Glutamatergic neuron (in vitro differentiated cells): ENCODE measurements around the gene C13orf46. TPM values are rescaled to one million over a fixed set of nuclear protein-coding genes. Genes with fewer than 3 reads are reported as not detected.

Experiments used
- DNase-seq: peaks from one replicate; pipeline ENCODE4 v3.0.0; 2022
- H3K27ac Mint-ChIP-seq: one replicate; pipeline ENCODE4 v1.8.0; 2020; ENCODE audit warnings: mild to moderate bottlenecking, mixed read lengths, inconsistent platforms; ENCODE audit not compliant: unreplicated experiment
- H3K27me3 Mint-ChIP-seq: one replicate; pipeline ENCODE4 v1.8.0; 2020; ENCODE audit warnings: mild to moderate bottlenecking, moderate library complexity, mixed read lengths, inconsistent platforms; ENCODE audit not compliant: unreplicated experiment
- H3K36me3 Mint-ChIP-seq: one replicate; pipeline ENCODE4 v1.8.0; 2020; ENCODE audit warnings: mild to moderate bottlenecking, mixed read lengths, inconsistent platforms; ENCODE audit not compliant: unreplicated experiment
- H3K4me1 Mint-ChIP-seq: one replicate; pipeline ENCODE4 v1.8.0; 2020; ENCODE audit warnings: mild to moderate bottlenecking, low read depth, mixed read lengths, inconsistent platforms; ENCODE audit not compliant: unreplicated experiment
- H3K4me3 Mint-ChIP-seq: one replicate; pipeline ENCODE4 v1.8.0; 2020; ENCODE audit warnings: mild to moderate bottlenecking, mixed read lengths, inconsistent platforms; ENCODE audit not compliant: unreplicated experiment
- H3K9me3 Mint-ChIP-seq: one replicate; pipeline ENCODE4 v1.8.0; 2020; ENCODE audit warnings: mild to moderate bottlenecking, moderate library complexity, mixed read lengths, inconsistent platforms; ENCODE audit not compliant: unreplicated experiment
- total RNA-seq: library from RNA; stranded (reverse); fragmentation: NEBNext Ultra II Directional; extraction: Animal tissue kit (Norgen Biotek cat#: 25700); gene quantifications from one replicate; pipeline ENCODE4 v1.2.1, GENCODE V29; 2021; ENCODE audit not compliant: unreplicated experiment
- TF ChIP-seq, protein P1 (sequence below): fragments of 200-600 bp; sonication (generic); IDR thresholded peaks from one replicate; pipeline ENCODE4 v1.5.0; 2021; ENCODE audit not compliant: partially characterized antibody, unreplicated experiment

The C13orf46 gene
- total RNA-seq, 1 donor from 2014 or later, result 0.71 TPM

DNA sequence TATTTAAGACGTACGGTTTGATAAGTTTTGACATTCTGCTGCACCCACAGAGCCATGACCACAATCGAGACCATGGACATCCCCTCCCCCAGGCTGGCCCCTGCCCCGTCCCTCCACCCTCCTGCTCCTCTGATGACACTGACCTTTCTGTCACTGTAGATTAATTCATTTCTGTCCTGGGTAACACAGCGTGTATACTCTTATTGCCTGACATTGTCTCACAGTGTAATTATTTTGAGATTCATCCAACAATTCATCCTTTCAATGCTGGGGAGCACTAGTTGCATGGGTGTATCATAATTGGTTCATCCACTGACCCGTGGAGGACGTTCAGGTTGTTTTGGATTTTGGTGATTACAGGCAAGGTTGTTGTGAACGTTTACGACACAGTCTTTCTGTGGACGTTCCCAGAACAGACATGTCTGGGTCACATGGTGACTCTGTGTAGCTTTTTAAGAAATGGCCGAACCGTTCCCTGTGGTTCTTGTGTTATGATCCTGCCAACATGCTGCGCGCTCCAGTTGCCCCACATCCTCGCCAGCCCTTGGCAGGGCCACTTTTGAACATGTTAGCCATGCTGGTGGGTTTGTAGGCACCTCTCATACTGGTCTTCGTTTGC, 41.9 kb downstream of the C13orf46 start:
- Mint-ChIP-seq H3K4me1 (no peaks in the 10 kb centered on the region), H3K27me3 (peaks cover 3% of the 10 kb centered on the region), H3K27ac (no peak overlapping the region), H3K36me3 (peaks cover 10% of the 10 kb centered on the region), H3K9me3 (peaks cover 19% of the 10 kb centered on the region), H3K4me3 (no peak overlapping the region)
- TF ChIP-seq, protein P1, sequence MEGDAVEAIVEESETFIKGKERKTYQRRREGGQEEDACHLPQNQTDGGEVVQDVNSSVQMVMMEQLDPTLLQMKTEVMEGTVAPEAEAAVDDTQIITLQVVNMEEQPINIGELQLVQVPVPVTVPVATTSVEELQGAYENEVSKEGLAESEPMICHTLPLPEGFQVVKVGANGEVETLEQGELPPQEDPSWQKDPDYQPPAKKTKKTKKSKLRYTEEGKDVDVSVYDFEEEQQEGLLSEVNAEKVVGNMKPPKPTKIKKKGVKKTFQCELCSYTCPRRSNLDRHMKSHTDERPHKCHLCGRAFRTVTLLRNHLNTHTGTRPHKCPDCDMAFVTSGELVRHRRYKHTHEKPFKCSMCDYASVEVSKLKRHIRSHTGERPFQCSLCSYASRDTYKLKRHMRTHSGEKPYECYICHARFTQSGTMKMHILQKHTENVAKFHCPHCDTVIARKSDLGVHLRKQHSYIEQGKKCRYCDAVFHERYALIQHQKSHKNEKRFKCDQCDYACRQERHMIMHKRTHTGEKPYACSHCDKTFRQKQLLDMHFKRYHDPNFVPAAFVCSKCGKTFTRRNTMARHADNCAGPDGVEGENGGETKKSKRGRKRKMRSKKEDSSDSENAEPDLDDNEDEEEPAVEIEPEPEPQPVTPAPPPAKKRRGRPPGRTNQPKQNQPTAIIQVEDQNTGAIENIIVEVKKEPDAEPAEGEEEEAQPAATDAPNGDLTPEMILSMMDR, result no peak
- no peak for DNase-seq

DNA sequence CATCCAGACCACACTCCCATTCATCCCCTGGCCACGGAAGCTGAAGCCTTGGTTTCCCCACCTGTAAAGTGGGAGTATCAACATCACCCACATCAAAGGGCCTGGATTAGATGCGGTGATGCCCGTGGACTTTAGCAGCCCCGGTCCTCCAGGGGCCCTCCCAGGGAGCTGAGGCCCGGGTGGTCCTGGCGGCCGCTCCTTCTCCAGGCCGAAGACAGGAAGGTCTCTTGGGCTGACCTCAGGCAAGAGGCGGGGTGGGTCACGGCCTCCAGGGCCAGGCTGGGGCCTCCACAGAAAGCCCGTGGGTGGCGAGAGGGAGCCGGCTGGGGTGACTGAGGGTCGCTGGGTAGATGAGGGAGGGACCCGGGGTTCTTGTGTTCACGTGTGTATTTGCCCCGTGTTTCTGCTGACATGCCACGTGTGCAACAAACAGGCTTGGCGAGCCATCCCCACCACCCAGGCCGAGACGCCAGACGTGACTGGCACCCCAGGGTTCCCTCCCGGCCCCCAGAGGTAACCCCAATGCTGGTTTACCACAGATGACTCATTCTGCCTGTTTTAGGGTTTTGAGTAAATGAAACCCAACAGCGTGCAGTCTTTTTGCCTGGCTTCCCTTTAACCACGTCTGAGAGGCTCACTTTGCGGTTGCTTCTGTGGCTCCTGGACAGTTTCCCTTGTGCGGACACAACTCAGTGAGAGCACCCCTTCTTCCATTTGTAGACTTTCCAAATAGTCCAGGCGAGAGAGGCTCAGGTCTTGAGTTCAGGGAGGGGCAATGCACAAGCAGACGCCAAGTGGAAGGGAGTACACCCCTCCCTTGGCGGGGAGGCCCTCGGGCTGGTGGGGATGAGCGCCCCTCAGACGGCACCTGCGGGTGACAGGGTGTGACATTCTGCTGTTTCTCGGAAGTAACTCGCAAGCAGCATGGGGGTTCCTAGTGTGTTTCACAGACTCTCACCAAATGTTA, 42.9 kb downstream of the C13orf46 start:
- no peaks in the 10 kb centered on the region for H3K4me1 Mint-ChIP-seq
- TF ChIP-seq, protein P1, result no peak
- DNase-seq, result no peak
- no peak overlapping the region for H3K27ac Mint-ChIP-seq
- H3K27me3 Mint-ChIP-seq, result peaks cover 3% of the 10 kb centered on the region
- H3K4me3 Mint-ChIP-seq, result no peak overlapping the region
- peaks cover 14% of the 10 kb centered on the region for H3K9me3 Mint-ChIP-seq
- peaks cover 15% of the 10 kb centered on the region for H3K36me3 Mint-ChIP-seq

DNA sequence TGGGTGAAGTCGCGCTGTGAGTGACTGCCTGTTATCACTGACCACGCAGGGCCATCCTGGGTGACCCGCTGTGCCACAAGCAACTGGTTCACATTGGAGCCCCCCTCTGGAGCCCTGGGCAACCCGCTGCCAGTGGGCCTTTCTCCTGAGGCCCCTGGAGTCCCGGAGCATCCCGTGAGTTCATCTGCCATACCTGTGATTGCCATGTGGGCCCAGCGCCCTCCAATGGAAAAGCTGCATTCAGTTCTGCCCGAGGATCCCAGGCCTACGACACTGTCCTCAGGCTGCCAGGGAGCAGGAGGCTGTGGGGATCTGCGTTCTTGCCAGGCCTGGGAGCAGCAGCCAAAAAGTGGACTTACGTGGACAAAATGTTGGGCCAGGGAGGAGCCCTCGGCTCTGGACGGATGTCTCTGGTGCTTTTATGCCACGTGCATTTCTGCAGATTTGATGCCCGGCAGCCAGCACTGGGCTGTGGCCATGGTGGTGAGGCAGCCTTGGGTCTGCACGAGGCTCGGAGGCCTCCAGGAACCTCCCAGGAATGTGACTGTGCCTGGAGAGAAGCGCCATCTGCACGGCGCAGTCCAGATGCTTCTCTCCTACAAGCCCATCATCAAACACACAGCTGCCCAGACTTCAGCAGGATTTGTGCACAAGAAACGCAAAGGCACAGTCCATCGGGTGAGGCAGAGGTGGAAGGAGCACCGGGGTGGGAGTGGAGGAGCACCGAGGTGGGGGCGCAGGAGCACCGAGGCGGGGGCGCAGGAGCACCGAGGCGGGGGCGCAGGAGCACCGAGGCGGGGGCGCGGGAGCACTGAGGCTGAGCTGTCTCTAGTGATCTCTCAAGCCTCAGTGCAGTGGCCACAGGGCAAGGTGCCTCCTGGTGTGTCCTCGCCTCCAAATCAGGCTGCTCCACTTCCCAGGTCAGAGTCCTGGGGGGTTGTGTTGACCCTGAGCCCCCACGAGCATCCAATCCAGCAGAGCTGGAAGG, 44.0 kb downstream of the C13orf46 start:
- peaks cover 1% of the 10 kb centered on the region for H3K27me3 Mint-ChIP-seq
- H3K36me3 Mint-ChIP-seq, result peaks cover 15% of the 10 kb centered on the region
- no peaks in the 10 kb centered on the region for H3K4me1 Mint-ChIP-seq
- DNase-seq, result no peak
- no peak overlapping the region for H3K27ac Mint-ChIP-seq
- H3K4me3 Mint-ChIP-seq, result no peak overlapping the region
- peaks cover 14% of the 10 kb centered on the region for H3K9me3 Mint-ChIP-seq
- TF ChIP-seq, protein P1, result no peak

DNA sequence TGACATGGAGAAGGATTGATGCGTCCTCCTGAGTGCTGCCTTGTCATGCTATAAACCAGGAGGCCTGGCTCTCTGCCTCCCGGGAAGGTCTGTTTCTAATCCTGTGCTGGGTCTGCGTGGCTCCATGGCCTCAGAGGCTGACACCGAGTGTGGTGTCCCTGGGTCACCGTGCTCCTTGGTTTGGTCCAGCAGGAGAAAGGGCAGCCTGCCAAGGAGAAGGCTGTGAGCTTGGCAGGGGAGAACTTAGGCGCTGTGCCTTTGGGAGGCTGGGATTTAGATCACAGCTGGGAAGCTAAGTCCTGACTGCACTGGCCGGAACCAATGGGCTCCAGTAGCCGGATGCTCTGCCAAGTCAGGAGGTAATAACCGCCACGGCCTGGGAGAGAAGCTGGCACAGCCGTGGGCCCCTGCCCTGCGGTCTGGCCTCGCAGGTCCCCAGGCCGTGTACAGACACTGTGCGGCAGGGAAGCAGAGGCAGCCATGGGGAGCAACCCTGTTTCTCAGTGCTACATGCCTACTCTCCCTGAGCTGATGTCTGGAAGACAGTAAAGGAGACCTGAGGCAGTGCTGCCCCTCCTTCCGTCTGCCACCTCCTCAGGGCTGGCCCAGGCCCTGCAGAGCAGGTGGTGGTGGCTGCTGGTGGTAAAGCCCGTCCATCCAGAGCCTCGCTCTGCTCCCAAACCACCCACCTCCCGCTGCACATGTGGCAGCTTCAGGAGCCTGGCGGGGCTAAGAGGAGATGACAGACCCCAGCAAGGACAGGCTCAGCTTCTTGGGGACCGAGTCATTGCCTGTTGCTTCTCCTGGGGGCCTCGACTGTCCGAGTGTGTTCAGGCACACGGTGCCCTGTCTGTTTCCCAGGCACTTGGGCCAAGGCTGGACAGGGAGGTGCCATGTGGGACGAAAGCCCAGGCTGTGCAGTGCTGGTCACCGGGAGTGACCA, 44.9 kb downstream of the C13orf46 start:
- Mint-ChIP-seq H3K27me3 (peaks cover 1% of the 10 kb centered on the region), H3K36me3 (peaks cover 15% of the 10 kb centered on the region), H3K4me3 (no peak overlapping the region), H3K4me1 (no peaks in the 10 kb centered on the region), H3K27ac (no peak overlapping the region), H3K9me3 (peaks cover 14% of the 10 kb centered on the region)
- DNase-seq, result no peak
- TF ChIP-seq, protein P1, result no peak
